HG02884 (cell line): ENCODE results near the gene ARID1B.
A peak's percentile ranks its signal among the peaks of the same experiment; 100 is the strongest.
"Not testable (repeated sequence)": the region's sequence is repeated elsewhere in the genome, so short reads cannot be mapped to it uniquely, and the experiment has no call there.

ENCODE experiments used
- ATAC-seq: cut with Tn5 transposase; IDR thresholded peaks from one replicate; pipeline ENCODE4 v1.9.1; 2021; ENCODE audit warnings: mild to moderate bottlenecking, moderate library complexity; ENCODE audit not compliant: unreplicated experiment

ARID1B gene

GRCh38 chr6:157038610-157039009, 261.4 kb downstream of the ARID1B start:
- ATAC-seq: no peak

- ATAC-seq: not testable (repeated sequence)
These were observed 262.5 kb downstream of the ARID1B start for GRCh38 chr6:157039639-157040038.

GRCh38 chr6:157040191-157040590, 263.0 kb downstream of the ARID1B start:
- ATAC-seq: no peak

GRCh38 chr6:157045831-157046454, 268.8 kb downstream of the ARID1B start:
- ATAC-seq: no peak

- no peak for ATAC-seq
These were observed 269.6 kb downstream of the ARID1B start for GRCh38 chr6:157046776-157047175.

GRCh38 chr6:157047328-157047727, 270.1 kb downstream of the ARID1B start:
- ATAC-seq: no peak

GRCh38 chr6:157047951-157048350, 270.8 kb downstream of the ARID1B start:
- ATAC-seq: no peak

- no peak for ATAC-seq
These were observed 272.0 kb downstream of the ARID1B start for GRCh38 chr6:157049133-157049532.

- no peak for ATAC-seq
These were observed 273.5 kb downstream of the ARID1B start for GRCh38 chr6:157050537-157051265.

- ATAC-seq: peak; percentile 73
These were observed 277.4 kb downstream of the ARID1B start for GRCh38 chr6:157054531-157054979.

GRCh38 chr6:157055863-157056262, 278.7 kb downstream of the ARID1B start:
- ATAC-seq: no peak

- peak; percentile 61 for ATAC-seq
These were observed 279.1 kb downstream of the ARID1B start for GRCh38 chr6:157056275-157056674.

GRCh38 chr6:157058574-157058973, 281.4 kb downstream of the ARID1B start:
- no peak for ATAC-seq

- ATAC-seq: no peak
These were observed 282.6 kb downstream of the ARID1B start for GRCh38 chr6:157059781-157060180.

GRCh38 chr6:157060440-157060952, 283.3 kb downstream of the ARID1B start:
- ATAC-seq: no peak

GRCh38 chr6:157061770-157062594, 284.8 kb downstream of the ARID1B start:
- no peak for ATAC-seq

GRCh38 chr6:157063176-157063905, 286.2 kb downstream of the ARID1B start:
- ATAC-seq: no peak

- ATAC-seq: no peak
These were observed 286.7 kb downstream of the ARID1B start for GRCh38 chr6:157063923-157064322.

- no peak for ATAC-seq
These were observed 287.3 kb downstream of the ARID1B start for GRCh38 chr6:157064502-157064901.

- no peak for ATAC-seq
These were observed 288.2 kb downstream of the ARID1B start for GRCh38 chr6:157065366-157065765.
